HG02938 (cell line): ENCODE data around the gene SCYL2.
"Not testable (repeated sequence)": the region's sequence is repeated elsewhere in the genome, so short reads cannot be mapped to it uniquely, and the experiment has no call there.

Experiments used
- ATAC-seq: cut with Tn5 transposase; IDR thresholded peaks from one replicate; pipeline ENCODE4 v1.9.1; 2021; ENCODE audit warnings: mild to moderate bottlenecking, moderate library complexity; ENCODE audit not compliant: unreplicated experiment

The SCYL2 gene

GRCh38 chr12:100266835-100267602 is at the start of gene SCYL2, which contains the start of gene DEPDC4:
SCYL2 (plus strand) TSS chr12:100267177; CDS start chr12:100282971, 15,794 bp downstream.
DEPDC4 (minus strand) TSS chr12:100267079; CDS start chr12:100267076, 3 bp downstream.
- peak; percentile 93 for ATAC-seq

GRCh38 chr12:100219328-100220109 is 47.5 kb upstream of the SCYL2 start:
- no peak for ATAC-seq

- no peak for ATAC-seq
These were observed 45.5 kb upstream of the SCYL2 start for GRCh38 chr12:100221523-100221922.

GRCh38 chr12:100222173-100222572 is 44.8 kb upstream of the SCYL2 start:
- ATAC-seq, result not testable (repeated sequence)

- ATAC-seq, result no peak
These were observed 41.5 kb upstream of the SCYL2 start for GRCh38 chr12:100225491-100225890.

- no peak for ATAC-seq
These were observed 37.8 kb upstream of the SCYL2 start for GRCh38 chr12:100229036-100229635.

- ATAC-seq, result no peak
These were observed 37.1 kb upstream of the SCYL2 start for GRCh38 chr12:100229876-100230275.

GRCh38 chr12:100231873-100232272 is 35.1 kb upstream of the SCYL2 start:
- not testable (repeated sequence) for ATAC-seq

GRCh38 chr12:100234166-100234565 is 32.8 kb upstream of the SCYL2 start:
- ATAC-seq, result no peak

GRCh38 chr12:100234591-100235304 is 32.2 kb upstream of the SCYL2 start:
- ATAC-seq, result no peak

GRCh38 chr12:100238801-100239200 is 28.2 kb upstream of the SCYL2 start:
- no peak for ATAC-seq

- no peak for ATAC-seq
These were observed 27.4 kb upstream of the SCYL2 start for GRCh38 chr12:100239589-100239988.

GRCh38 chr12:100243137-100243536 is 23.8 kb upstream of the SCYL2 start:
- ATAC-seq, result no peak

GRCh38 chr12:100247765-100248164 is 19.2 kb upstream of the SCYL2 start:
- no peak for ATAC-seq

GRCh38 chr12:100248886-100249285 is 18.1 kb upstream of the SCYL2 start:
- no peak for ATAC-seq

- ATAC-seq, result no peak
These were observed 17.0 kb upstream of the SCYL2 start for GRCh38 chr12:100249941-100250340.

- no peak for ATAC-seq
These were observed 15.1 kb upstream of the SCYL2 start for GRCh38 chr12:100251917-100252316.

GRCh38 chr12:100253437-100253836 is 13.5 kb upstream of the SCYL2 start:
- ATAC-seq, result no peak

GRCh38 chr12:100254876-100255275 is 12.1 kb upstream of the SCYL2 start:
- ATAC-seq, result no peak

GRCh38 chr12:100258127-100258526 is 8.8 kb upstream of the SCYL2 start:
- ATAC-seq, result no peak

- no peak for ATAC-seq
These were observed 3.8 kb upstream of the SCYL2 start for GRCh38 chr12:100263131-100263530.
